Putamen (tissue), 1 donor: ENCODE measurements around the gene FAM3C.
A peak's percentile ranks its signal among the peaks of the same experiment; 100 is the strongest.
"Not testable (repeated sequence)": the region's sequence is repeated elsewhere in the genome, so short reads cannot be mapped to it uniquely, and the experiment has no call there.

Experiments
- DNase-seq: peaks from one replicate; pipeline ENCODE4 v3.0.0-alpha.2; 2016; ENCODE audit warnings: low spot score

The FAM3C gene, protein sequence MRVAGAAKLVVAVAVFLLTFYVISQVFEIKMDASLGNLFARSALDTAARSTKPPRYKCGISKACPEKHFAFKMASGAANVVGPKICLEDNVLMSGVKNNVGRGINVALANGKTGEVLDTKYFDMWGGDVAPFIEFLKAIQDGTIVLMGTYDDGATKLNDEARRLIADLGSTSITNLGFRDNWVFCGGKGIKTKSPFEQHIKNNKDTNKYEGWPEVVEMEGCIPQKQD

DNA sequence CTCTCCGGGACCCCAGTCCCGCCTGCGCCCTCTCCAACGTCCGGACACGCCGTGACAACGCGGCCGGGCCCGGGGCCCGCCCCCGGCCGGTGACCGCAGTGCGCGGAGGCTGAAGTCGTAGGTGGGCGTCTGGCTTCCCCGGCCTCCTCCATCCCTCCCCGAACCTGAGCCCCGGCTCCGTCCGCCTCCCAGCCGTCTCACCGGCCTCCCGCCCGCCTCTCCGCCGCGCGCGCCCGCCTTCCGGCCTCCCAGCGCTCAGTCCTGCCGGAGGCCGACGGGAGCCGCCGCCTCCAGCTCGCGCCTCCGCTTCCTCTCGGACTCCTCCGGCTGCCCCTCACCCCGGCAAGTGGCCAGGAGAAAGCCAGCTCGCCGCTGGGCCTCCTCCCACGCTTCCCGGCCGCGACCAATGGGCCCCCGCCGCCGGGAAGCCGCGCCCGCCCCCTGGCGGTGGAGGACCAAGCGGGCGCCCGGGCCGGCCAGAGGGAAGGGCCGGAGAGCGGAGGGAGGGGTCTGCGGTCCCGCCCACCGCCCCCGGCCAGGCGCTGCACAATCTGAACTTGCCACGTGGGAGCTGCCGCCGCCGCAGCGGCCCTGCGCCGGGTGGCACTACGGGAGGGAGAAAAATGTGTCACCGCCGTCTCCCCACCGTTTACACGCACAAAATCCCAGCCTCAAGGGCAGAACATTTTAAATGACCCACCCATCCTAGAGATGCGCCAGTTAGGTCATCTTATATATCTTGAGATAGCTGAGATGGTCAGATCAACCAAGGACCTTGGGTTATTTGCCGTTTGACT, at the start of gene FAM3C:
FAM3C (minus strand) TSS at position 348 of the 797 bp plus-strand sequence. CDS start 13,339 bp downstream, outside the sequence.
- peak; percentile 90 for DNase-seq

DNA sequence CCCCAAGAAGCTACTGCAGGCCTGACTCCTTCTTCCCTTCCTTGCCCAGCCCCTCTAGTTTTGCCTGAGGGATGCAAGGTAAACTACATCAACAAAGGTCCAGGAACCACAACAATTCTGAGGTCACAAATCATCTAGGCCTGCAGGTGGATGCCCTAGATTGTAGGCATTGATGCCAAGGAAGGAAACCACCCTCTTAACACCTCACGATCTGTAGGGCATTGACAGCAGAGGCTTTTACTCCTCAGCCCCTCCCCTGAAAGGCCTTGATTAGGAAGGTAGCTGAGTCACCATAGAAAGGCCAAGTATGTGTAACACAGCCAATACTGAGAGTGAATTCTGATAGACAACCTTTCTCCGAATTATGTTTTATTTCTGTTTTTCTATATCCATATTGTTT, 46.7 kb upstream of the FAM3C start:
- DNase-seq: no peak

DNA sequence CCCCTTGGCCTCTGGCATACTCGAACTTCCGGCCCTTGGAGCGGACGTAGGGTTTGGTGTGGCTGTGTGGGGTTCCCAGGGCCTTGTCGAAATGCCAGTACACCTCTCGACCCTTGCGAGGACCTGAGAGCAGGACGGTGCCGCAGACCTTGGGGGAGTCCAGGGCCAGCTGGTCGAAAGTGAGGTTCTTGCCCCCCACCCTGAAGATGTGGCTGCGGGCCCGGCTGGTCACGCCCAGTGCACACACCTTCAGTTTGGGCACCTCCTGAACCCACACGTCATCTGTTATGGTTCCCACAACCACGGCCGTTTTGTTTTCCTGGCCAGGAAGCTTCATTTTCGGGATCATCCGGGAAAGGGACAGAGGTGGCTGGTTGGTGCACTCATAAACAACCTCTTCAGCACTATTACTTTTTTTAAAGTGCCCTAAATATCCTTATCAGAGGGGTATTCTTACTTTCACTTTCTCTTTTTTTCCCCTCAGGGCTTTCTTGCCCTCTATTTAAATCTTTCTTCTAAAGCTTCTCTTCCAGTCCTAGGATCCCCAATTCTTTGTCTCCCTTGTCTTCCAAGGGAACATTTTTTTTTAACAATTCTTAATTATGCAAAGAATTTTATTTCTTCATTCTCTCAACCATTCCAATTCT, 44.9 kb upstream of the FAM3C start:
- DNase-seq: no peak

DNA sequence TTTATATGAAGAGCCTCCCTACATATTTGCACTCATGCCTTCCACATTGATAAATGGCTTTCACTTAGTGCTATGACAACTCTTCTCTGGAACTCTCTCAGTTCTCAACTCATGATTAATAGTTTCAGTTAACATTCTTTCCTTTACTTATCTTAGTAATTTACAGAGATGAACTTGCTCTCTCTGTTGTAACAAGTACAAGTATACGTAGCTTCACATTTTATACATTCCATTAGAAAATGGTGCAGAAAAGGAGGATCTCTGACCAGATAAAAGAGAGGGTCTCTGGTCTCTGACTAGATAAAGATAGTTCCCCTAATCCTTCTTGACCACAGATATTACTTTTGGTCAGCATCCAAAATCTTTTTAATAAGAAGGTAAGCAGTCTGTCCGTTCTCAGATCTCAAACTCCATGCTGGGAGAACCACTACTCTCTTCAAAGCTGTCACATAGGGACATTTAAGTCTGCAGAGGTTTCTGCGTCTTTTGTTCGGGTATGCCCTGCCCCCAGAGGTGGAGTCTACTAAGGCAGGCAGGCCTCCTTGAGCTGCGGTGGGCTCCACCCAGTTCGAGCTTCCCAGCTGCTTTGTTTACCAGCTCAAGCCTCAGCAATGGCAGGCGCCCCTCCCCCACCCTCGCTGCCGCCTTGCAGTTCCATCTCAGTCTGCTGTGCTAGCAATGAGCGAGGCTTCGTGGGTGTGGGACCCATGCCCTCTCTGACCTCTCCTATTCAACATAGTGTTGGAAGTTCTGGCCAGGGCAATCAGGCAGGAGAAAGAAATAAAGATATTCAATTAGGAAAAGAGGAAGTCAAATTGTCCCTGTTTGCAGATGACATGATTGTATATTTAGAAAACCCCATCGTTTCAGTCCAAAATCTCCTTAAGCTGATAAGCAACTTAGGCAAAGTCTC, 42.2 kb upstream of the FAM3C start:
- DNase-seq: not testable (repeated sequence)

DNA sequence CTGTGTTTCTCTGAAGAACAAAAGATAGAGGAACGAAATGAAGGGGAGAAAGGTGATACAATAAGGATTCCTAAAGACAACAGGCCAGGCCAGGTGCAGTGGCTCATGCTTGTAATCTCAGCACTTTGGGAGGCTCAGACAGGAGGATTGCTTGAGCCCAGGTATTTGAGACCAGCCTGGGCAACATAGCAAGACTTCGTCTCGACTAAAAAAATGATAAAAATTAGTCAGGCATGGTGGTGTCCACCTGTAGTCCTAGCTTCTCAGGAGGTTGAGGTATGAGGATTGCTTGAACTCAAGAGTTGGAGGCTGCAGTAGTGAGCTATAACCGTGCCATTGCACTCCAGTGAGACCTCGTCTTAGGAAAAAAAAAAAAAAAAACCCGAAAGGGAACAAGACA, 41.4 kb upstream of the FAM3C start:
- no peak for DNase-seq

DNA sequence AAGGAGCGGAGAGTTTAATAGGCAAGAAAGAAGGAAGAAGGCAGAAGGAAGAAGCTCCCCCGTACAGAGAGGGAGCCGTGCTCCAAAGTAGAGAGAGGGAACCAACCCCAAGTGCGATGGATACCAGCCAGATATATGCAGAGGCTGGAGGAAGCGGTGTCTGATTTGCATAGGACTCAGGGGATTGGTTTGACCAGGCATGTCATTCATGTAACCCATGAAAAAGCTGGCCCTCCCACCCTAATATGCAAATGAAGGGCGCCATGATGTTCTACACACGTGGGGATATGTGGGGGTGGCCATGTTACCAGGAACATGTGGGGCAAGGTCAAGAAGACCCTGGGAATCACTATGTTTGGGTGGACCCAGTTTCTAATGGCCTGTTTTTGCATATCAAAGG, 40.6 kb upstream of the FAM3C start:
- DNase-seq: no peak

DNA sequence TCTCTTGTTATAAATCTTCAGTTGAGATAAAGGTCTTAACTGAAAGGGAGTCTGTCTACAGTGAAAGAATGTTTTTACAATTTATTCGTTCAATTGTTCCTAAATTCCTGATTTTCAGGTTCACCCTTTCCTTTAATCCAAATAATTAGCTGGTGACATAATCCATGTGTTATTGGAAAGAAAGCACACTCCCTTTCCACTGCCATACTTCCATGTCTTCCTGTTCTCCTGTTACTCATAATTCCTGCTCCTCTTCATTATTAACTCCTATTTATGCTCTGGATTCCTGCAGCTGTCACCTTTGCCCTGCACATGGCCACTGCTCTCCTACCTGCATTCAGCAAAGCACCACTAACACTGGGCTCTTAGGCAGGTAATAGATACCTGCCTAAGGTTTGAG, 40.0 kb upstream of the FAM3C start:
- no peak for DNase-seq

DNA sequence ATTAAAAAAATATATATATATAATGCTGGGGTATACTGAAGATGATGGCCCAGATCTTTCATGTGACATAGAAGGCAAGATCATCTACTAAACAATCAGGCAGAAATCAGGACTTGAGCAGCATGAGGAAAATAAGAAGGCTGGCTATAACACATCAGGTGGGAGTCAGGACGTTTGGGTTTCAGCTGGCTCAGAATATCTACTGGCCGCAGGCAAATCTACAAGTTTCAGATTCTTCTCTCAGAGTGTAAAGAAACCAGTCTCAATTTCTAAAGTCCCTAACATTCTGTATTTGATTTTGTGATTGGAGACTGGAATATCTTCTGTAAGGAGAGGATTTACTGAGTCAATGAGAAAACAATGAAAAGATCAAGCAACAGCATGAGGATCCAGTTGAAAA, 37.7 kb upstream of the FAM3C start:
- DNase-seq: no peak

DNA sequence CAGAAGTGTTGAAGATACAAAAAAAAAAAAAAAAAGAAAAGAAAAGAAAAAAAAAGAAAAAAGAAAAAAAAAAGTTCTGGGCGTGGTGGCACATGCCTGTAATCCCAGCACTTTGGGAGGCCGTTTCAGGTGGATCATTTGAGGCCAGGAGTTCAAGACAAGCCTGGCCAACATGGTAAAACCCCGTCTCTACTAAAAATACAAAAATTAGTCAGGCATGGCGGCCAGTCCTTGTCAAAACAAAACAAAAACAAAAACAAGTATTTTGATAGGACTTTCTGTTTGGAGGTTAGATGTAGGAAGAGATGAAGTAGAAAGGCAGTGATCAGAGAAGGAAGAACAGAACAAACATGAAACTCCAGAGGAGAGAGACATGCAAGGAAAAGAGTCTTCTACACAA, 36.4 kb upstream of the FAM3C start:
- DNase-seq: not testable (repeated sequence)

DNA sequence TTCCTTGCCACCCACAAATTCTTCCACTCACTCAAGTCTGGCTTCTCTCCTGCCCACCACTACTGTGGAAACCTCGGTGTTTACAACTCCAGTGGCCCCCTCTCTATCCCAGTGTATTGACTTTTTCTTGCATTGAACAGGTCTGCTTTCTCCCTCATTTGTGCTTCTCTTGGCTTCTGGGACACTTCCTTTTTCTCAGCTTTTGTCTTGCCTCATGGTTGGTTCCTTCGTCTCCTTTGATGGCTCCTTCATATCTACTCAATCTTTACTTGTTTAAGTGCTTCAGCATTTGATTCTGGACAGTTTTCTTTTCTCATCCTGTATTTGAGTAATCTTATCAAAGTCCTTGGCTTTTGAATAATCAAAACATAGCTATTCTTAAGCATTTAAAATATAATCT, 35.9 kb upstream of the FAM3C start:
- no peak for DNase-seq

DNA sequence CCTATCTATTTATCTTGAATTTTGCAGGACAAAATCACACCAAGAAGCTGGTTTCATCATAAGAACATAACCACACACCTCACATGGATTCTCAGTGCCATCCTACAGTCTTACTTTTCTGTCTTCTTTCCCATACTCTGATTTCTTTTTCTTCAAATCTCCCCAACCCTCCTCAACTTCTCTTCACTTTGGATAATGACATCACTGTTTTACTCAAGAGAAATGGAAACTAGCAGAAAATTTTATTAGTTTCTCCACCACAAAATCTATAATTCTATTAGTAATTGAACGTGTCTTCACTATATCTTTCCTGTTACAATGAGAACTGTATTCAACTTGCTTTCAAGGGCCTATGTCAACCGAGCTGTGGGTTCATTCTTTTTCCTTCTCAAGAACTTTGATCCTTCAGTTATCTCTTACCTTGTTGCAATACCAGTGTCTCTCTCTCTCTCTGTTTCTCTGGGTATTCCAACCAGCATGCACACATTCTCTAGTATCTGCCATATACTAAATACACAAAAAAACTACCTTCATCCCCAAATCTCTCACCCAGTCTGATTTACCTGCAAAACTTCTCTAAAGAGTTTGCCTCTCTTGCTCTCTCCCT, 35.4 kb upstream of the FAM3C start:
- no peak for DNase-seq

DNA sequence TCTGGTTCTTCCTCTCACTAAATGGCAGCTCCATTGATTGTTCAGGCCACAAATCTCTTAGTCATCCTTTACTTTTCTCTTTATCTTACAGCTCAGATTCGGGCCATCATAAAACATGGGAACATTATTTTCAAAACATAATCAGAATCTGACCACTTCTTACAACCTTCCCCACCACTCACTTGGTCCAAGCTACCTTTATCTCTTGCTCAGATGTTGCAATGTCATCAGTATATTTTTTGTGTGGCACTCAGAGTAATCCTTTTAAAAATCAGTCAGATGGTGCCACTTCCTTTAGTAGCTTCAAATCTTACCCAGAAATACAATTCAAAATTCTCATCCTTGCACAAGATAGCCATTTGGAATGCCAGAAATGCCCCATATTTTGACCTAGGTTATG, 34.5 kb upstream of the FAM3C start:
- no peak for DNase-seq

DNA sequence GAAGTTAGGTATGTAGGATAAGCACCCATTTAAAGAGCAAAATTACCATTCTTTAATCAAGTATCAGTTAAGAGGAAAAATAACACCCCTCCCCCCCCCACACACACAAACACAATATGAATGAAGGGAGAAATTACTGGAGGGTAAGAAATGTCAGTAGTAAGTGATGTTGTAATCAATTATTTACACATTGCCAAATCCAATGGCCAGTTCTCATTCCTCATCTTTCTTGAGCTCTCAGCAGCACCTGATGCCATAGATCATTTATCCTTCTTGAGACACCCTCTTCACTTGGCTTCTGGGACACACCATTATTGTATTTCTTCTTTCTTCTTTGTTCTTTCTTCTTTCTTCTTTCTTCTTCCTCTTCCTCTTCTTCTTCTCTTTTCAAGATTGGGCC, 33.7 kb upstream of the FAM3C start:
- DNase-seq: no peak

DNA sequence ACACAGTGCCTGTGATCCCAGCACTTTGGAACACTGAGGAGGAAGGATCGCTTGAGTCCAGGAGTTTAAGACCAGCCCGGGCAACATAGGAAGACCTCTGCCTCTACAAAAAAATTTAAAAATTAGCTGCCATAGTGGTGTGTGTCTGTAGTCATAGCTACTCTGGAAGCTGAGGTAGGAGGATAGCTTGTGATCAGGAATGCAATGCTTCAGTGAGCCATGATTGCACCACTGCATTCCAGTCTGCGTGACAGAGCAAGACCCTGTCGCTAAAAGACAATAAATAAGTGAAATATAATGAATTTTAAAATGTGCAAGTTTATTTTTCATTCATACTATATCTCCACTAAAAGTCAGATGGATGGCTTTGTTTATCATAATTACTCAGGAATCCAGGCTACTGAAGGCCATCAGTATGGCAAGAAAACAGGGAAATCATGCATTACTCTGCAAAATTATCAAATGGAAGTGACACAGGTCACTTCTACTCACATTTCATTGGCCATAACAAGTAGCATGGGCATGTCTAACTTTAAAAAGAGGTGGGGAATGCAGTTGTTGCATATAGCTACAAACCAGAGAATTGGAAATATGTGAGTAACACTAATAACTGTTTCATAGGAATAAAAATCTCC, 32.9 kb upstream of the FAM3C start:
- DNase-seq: no peak

DNA sequence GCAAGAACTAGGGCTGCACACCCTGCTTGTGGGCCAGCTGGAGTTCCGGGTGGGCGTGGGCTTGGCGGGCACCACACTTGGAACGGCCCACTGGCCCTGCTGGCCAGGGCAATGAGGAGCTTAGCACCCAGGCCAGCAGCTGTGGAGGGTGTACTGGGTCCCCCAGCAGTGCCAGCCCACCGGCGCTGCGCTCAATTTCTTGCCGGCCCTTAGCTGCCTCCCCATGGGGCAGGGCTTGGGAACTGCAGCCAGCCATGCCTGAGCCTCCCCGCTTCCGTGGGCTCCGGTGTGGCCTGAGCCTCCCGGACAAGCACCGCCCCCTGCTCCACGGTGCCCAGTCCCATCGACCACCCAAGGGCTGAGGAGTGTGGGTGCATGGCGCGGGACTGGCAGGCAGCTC, 25.6 kb upstream of the FAM3C start:
- not testable (repeated sequence) for DNase-seq

DNA sequence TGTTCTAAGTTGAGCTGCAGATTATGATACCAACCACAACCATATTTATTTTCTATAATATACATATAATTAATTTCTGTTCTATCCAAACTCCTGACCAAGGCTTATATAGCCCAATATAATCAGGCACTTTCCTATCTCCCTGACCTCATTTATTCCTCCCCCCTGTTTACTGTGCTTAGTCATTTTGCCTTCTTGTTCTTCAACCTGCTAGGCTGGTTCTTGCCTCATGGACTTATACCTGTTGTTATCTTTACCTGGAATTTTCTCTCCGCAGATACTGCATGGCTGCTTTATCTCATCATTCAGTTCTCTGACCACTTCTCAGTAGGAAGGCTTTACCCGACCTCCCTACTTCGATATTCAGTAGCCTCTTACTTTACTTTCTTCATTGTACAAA, 24.9 kb upstream of the FAM3C start:
- DNase-seq: no peak

DNA sequence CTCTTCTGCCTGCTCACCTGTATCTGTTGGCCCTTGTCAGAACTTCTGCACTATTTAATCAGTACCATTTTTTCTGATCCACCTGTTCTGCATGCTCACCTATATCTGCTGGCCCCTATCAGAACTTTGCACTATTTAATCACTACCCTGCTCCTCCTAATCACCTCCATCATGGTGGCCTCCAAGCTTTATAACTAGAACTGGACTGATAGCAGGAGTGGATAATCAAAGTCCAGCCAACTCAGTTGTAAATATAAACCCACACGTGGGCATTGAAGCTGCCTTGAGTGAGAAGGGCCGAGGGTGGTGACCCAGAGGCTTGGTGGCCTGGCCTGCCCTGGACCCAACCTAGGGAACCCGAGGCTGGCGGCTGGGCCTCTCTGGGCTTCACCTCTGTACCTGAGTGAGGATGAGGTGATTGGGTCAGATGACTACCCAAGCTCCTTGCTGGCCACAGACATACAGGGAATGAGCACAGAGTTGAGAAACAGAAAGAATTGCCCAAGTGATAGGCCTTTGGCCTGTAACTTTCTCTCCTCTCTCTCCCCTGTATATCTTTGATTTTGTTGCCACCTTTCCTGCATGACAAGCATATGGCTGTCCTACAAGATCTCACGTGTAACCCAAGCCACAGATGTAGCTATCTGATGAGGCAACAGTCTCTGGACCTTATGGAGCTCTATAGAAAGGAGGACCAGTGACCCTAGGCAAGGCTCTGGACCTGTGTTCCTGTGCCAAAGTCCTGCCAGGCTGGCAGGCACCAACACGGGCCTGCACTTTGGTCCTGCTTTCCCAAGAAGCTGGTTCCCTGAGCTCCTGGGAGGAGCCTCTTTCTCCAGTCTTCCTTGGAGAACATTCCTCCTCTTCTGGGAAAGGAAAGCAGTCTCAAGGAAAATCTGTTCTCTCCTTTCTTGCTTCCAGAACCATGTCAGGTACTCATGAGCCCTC, 23.4 kb upstream of the FAM3C start:
- DNase-seq: no peak

DNA sequence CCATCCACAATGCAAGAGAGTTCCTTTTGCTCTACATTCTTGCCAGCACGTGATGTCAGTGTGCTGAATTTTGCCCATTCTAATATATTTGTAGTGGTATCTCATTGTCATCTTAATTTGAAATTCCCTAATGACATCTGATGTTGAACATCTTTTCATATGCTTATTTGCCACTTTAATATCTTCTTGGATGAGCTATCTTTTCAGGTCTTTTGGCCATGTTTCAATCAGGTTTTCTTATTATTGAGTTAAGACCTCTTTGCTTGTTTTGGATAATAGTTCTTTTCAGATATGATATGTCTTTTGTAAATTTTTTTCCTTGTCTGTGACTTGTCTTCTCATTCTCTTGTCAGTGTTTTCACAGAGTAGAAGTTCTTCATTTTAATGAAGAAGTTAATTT, 20.4 kb upstream of the FAM3C start:
- DNase-seq: no peak

DNA sequence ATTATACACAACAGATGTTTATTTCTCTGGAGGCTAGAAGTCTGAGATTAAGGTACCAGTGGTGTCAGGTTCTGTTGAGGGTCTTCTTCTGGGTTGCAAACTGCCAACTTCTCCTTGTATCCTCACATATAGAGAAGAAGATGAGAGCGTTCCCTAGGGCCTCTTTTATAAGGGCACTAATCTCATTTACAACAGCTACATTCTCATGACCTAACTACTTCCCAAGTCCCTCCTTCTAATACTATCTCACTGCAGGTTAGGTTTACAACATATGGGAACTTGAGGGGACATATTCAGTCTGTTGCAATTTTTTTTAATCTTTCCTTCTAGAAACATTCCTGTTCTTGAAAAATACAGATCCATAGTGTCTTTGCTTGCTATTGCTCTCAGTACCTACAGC, 18.3 kb upstream of the FAM3C start:
- no peak for DNase-seq

DNA sequence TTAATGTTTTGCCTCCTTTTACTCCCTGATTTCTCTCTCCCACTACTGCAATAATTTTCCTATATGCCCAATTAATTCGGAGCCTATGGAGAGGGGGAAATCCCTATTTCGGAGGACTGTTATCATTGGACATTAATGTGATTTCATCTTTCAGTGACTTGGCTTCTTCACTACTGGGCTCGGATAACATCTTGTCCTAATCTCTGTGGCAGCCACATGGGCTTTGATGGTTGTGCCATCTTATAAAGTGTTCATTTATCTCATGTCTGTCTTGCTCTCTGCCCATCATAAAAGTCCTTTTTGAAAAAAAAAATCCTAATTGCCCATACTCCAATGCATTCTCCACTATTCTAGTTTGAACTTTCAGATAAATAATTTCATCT, 15.5 kb upstream of the FAM3C start:
- DNase-seq: no peak
